Measurements from ENCODE around the gene FOXF1.

Gene FOXF1

GRCh38 chr16:86467490-86467889 lies 42.8 kb upstream of the FOXF1 start:
- CTCF ChIA-PET: no interaction called here
- DNase-seq (ENCODE audit: extremely low spot score): no peak

GRCh38 chr16:86470964-86471363 lies 39.4 kb upstream of the FOXF1 start:
- TF ChIP-seq, protein P1, sequence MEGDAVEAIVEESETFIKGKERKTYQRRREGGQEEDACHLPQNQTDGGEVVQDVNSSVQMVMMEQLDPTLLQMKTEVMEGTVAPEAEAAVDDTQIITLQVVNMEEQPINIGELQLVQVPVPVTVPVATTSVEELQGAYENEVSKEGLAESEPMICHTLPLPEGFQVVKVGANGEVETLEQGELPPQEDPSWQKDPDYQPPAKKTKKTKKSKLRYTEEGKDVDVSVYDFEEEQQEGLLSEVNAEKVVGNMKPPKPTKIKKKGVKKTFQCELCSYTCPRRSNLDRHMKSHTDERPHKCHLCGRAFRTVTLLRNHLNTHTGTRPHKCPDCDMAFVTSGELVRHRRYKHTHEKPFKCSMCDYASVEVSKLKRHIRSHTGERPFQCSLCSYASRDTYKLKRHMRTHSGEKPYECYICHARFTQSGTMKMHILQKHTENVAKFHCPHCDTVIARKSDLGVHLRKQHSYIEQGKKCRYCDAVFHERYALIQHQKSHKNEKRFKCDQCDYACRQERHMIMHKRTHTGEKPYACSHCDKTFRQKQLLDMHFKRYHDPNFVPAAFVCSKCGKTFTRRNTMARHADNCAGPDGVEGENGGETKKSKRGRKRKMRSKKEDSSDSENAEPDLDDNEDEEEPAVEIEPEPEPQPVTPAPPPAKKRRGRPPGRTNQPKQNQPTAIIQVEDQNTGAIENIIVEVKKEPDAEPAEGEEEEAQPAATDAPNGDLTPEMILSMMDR (IDR thresholded peaks at IDR 0.05; ENCODE audit: control extremely low read depth, extremely low read depth, low read depth, missing control alignments): no peak
- POLR2A ChIA-PET: interaction anchor here (0.7 kb wide), 1 partner anchor 30 kb away, joined by 7 read pairs; no protein-coding TSS in a partner anchor
- CTCF ChIA-PET: interaction anchor here (2.3 kb wide), 1 partner anchor 10 kb away, joined by 11 read pairs; no protein-coding TSS in a partner anchor
- no peak for DNase-seq (ENCODE audit: extremely low spot score)

More at GRCh38 chr16:86467490-86467889, 42.8 kb upstream of the FOXF1 start:
- POLR2A ChIA-PET: no interaction called here
- TF ChIP-seq, protein P1 (IDR thresholded peaks at IDR 0.05; ENCODE audit: control extremely low read depth, extremely low read depth, low read depth, missing control alignments): no peak

DNA sequence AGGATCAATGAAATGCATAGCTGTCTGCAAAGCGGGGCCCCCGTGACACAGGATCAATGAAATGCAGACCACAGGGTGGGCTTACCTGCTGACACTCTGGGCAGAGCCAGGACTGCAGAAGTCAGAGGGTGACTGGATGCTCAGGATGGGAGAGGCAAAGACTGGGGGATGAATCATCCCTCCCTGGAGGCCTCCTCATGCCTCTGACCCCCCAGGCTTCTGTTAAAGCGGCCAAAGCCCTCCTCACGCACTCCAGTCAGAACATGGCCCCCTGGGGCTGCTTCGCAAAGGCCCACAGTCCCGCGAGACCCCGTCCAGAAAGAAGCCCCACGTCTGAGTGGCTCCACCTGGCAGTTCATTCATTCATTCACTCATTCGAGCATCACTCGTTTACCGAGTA lies 38.4 kb upstream of the FOXF1 start:
- TF ChIP-seq, protein P1 (IDR thresholded peaks at IDR 0.05; ENCODE audit: control extremely low read depth, extremely low read depth, low read depth, missing control alignments): no peak
- no peak for DNase-seq (ENCODE audit: extremely low spot score)
- ChIA-PET POLR2A (no interaction called here), CTCF (no interaction called here)

DNA sequence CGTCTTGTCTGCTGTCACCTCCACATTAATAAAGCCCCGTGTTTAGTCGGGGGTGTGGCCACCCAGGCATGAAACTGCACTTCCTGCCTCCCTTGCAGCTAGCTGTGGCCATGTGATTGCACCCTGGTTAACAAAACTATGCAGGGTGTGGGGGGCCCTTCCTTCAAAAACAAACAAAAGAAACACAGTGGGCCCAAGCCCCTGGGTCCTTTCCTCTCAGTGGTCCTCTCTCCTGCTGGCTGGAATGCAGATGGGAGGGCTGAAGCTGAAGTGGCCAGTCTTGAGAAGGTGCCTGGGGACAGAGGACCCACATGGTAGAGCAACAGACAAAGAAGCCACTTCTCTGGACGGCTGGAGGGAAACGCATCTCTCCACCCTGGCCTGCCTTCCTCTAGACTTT lies 38.0 kb upstream of the FOXF1 start:
- TF ChIP-seq, protein P1 (IDR thresholded peaks at IDR 0.05; ENCODE audit: control extremely low read depth, extremely low read depth, low read depth, missing control alignments): no peak
- ChIA-PET POLR2A (no interaction called here), CTCF (no interaction called here)
- no peak for DNase-seq (ENCODE audit: extremely low spot score)

DNA sequence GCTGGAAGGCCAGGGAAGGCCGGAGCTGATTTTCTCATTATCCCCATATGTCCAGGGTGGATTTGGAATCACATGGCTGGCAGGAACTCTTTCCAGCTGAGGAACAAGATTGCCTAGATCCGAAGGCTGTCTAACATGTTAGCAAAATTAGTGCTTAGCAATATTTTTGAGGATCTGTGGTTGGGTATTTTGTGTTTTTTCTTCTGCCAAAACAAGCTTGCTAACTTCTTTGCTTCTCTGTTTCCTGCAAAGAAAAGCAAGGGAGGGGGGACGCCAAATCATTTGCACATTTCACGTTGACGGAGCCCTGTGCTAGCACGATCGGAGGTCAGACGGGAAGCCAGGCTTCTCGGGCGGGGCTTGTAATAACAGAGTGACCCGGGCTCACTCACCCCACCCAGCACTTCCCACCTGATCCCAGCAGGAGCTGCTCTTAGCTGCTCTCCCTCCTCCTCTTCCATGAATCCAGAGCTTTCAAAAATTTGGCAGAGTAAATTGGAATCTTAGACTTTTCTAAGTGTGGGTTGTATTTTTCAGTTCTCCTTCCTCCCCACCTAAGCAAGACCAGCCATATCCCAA lies 33.3 kb upstream of the FOXF1 start:
- CTCF ChIA-PET: interaction anchor here (1.6 kb wide), 1 partner anchor 44 kb away, joined by 3 read pairs; no protein-coding TSS in a partner anchor

GRCh38 chr16:86477642-86478041 lies 32.7 kb upstream of the FOXF1 start:
- CTCF ChIA-PET: interaction anchor here (1.6 kb wide), 1 partner anchor 43 kb away, joined by 3 read pairs; no protein-coding TSS in a partner anchor
- POLR2A ChIA-PET: no interaction called here
- TF ChIP-seq, protein P1 (IDR thresholded peaks at IDR 0.05; ENCODE audit: control extremely low read depth, extremely low read depth, low read depth, missing control alignments): no peak
- no peak for DNase-seq (ENCODE audit: extremely low spot score)

More for the DNA sequence above, 33.3 kb upstream of the FOXF1 start:
- POLR2A ChIA-PET: no interaction called here
- TF ChIP-seq, protein P1 (IDR thresholded peaks at IDR 0.05; ENCODE audit: control extremely low read depth, extremely low read depth, low read depth, missing control alignments): no peak
- no peak for DNase-seq (ENCODE audit: extremely low spot score)

Data from GM10248 (cell line).